ENCODE measurements around the gene IL17B.
A peak's percentile ranks its signal among the peaks of the same experiment; 100 is the strongest.
"Not testable (repeated sequence)": the region's sequence is repeated elsewhere in the genome, so short reads cannot be mapped to it uniquely, and the experiment has no call there.

Gene IL17B

DNA sequence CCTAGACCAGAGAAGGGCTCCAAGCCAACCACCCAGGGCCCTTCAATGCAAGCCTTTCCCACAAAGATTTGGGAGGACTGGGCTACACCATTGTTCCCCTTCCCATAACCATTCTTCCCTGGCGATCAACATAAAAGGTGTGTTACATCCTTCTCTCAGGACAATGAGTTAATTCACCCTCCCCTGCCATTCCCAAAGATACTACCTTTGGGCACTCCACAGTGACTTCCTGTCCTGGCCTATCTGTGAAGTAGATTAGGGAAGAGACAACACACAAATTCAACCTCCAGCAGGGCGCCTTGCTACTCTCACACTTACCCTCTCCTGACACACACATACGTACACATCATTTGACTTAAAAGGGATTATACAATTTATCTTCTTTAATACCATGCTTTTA lies 23.2 kb upstream of the IL17B start:
- DNase-seq (ENCODE audit: low read depth in 2 of 3, low spot score in 2 of 3): no peak

DNA sequence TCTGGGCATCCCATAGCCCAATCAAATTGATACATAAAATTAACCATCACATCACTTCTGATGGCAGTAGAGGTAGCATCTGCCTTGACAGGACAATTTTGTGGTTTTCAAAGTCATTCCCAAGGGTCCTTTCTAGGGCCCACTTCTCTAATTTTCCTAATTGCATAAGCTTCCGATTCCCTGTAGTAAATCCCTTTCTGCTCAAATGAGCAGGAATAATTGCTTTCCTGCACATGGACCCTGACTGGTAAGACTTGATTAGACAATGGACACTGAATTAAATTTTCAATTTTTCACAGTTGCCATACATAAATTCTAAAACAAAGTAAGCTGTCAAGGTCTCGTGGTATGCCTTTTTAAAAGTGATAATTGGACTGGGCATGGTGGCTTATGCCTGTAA lies 22.0 kb upstream of the IL17B start:
- DNase-seq (ENCODE audit: low read depth in 2 of 3, low spot score in 2 of 3): no peak

DNA sequence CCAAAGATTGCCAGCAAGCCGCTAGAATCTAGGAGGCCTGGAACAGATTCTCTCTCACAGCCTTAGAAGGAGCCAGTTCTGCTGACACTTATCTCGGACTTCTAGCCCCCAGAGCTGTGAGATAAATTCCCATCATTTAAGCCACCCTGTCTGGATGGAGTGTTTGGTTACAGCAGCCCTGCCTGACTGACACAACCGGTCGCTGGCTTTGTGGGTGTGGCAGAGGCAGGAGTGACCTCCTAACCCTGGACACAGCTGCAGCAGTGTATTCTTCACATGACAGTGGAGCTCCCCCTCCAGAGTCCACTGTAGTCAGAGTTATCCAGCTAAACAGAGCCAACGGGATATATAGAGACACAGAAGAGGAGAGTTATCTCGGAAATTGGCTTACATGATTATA lies 21.2 kb upstream of the IL17B start:
- DNase-seq (ENCODE audit: low read depth in 2 of 3, low spot score in 2 of 3): no peak

DNA sequence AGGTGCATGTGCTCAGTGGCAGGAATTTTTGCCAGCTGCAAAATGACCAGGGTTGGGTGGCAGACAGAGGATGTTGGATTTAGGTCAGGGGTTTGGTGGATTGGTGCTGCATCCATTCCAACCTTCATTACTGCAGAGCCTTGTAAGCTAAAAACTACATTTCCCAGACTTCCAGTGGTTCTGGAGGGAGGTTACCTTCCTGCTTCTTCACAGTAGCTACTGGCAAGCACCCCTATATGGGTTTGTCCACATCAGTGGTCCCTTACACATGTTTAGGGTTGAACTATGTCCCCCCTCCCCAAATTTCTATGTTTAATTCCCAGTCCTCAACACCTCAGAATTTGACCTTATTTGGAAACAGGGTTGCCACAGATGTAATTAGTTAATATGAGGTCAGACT lies 20.7 kb upstream of the IL17B start:
- no peak for DNase-seq (ENCODE audit: low read depth in 2 of 3, low spot score in 2 of 3)

DNA sequence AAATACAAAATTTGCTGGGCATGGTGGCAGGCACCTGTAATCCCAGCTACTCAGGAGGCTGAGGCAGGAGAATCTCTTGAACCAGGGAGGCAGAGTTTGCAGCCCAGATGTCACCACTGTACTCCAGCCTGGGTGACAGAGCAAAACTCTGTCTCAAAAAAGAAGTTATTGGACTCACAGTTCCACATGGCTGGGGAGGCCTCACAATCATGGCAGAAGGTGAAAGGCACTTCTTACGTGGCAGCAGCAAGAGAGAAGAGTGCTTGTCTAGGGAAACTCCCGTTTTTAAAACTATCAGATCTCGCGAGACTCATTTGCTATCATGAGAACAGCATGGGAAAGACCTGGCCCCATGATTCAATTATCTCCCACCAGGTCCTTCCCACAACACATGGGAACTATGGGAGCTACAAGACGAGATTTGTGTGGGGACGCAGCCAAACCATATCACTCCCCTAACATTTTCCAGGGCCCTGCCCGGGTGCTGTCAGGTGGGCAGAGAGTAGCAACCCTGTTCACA lies 19.7 kb upstream of the IL17B start:
- DNase-seq (ENCODE audit: low read depth in 2 of 3, low spot score in 2 of 3): not testable (repeated sequence)

DNA sequence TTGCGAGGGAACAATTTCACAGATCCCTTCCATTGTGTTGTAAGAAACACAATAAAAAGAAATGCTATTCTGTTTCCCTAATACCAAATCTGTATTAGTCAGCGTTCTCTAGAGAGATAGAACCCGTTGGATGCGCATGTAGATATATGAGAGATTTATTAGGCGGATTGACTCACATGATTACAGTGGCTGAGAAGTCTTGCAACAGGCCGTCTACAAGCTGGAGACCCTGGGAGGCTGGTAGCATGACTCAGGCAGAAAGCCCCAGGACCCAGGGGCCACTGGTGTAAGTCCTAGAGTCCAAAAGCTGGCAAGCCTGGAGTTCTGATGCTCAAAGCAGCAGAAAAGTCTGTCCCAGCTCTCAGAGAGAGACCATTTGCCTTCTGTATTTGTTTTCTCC lies 18.4 kb upstream of the IL17B start:
- no peak for DNase-seq (ENCODE audit: low read depth in 2 of 3, low spot score in 2 of 3)

DNA sequence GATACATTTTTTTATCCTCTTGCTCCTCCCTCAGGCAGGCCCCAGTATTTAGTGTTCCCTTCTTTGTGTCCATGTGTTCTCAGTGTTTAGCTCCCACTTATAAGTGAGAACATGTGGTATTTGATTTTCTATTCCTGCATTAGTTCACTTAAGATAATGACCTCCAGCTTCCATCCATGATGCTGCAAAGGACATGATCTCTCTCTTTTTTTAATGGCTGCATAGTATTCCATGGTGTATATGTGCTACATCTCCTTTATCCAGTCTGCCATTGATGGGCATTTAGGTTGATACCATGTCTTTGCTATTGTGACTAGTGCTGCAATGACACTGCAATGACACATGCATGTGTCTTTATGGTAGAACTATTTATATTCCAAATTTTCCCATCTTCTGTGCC lies 15.9 kb upstream of the IL17B start:
- not testable (repeated sequence) for DNase-seq (ENCODE audit: low read depth in 2 of 3, low spot score in 2 of 3)

DNA sequence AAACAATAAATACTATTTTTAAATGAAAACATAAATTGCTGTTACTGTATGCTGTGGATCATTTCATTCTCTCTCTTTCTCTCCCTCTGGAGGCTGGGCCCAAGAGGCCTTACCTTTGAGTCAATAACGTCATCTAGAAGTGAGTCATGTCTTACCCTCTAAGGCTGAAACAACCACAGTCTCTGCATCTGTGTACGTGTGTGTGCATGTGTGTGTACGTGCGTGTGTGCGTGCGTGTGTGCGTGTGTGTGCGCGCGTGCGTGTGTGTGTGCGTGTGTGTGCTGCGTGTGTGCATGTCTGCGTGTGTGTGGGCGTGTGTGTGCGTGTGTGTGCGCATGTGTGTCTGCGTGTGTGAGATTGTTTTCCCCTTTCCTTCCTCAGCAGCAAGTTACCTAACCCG lies 13.6 kb upstream of the IL17B start:
- DNase-seq (ENCODE audit: low read depth in 2 of 3, low spot score in 2 of 3): no peak

DNA sequence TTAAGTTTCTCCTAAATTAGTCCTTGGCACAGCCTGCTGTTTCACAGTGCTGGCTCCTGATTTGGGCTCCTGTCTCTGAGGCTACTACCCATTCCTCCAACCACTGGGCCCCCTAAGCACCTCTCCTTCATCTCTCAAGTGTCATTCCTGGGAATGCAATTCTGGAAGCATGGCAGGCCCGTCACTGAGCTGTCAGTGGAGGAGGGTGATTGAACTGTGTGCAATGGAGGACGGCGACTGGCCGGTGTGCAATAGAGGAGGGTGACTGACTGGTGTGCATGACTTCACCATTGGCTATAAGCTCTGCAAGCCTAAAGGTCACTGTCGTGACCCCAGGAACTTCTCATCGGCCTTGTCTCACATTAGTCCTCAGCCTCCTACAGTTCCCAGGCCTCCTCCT lies 12.4 kb upstream of the IL17B start:
- no peak for DNase-seq (ENCODE audit: low read depth in 2 of 3, low spot score in 2 of 3)

DNA sequence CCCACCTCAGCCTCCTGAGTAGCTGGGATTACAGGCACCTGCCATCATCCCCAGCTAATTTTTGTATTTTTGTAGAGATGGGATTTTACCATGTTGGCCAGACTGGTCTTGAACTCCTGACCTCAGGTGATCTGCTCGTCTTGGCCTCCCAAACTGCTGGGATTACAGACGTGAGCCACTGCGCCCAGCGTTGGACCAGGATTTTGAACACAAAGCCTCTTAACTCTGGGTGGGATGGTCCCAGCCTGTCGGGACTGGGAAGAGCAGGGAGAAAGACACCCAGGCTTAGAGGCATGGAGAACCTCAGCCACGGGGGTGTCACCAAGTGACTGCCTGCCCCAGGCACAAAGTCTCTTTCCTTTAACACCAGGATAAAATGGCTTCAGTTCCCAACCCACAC lies 12.0 kb upstream of the IL17B start:
- not testable (repeated sequence) for DNase-seq (ENCODE audit: low read depth in 2 of 3, low spot score in 2 of 3)

DNA sequence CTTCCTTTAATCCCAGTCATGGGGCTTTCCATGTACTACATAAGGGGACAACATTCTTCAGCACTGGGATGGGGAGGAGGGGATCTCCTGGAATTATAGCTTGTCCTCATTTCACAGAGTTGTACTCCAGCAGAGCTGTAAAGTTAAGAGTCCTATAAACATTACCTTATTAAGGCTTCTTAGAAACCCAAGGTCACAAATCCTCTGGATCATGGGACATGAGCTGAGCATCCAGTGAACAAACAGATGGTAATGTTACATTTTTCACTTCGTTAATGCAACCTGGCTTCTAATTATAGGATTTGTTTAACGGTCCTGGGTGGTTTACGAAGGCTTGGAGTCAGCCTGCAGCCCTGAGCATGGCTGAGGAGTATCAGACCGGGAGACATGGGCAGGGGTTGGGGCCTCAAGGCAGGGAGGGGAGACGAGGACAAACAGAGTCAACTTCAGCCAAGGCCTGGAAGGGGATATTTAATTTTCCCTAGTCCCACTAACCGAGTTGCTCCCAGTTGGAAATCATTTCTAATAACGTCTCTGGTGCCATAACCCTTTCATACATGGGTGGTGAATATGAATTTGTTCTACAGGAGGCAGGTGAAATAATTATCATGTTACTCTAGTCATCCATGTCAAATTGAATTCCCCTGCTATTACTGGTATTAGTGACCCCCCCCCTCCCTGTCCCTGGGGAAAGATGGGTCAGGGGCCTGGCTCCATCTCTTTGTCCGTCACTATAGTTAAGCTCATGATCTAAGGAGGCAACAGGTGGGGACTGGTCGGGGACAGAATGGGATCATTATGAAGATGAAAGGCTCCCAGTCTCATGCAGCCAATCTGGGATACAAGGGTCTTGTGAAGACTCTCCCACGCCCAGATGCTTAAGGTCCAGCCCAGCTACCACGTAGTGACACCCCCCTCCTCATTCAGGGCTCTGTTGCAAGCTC lies 10.7 kb upstream of the IL17B start:
- DNase-seq (ENCODE audit: low read depth in 2 of 3, low spot score in 2 of 3): no peak

DNA sequence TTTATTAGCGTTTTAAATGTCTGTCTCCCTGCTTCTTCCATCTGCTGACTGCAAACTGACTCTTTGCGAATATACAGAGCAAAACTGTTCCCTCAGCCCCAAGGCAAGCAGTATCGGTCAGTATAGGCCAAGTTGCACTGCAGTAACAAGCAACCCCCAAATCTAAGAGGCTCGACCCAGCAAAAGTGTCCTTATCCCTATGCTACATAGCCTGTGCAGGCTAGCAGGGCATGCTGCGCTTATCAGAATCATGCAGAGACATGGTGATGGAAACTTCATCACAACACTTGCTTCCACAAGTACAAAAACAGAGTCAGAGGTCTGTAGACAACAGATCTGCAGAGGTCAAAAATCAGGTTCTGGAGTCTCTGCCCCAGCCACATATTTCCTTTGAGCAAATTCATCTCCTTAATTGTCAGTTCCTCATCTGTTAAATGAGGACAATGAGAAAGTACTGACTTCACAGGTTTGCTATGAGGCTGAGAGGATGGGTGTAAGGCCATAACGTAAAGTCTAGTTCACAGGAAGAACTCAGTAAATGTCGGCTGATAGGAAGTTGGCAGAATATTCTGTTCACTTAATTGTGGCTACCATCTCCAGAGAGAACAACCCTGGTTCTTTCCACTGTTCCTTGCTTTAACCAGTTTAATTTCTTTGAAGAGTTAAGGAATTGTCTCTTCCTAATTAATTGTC lies 9.6 kb upstream of the IL17B start:
- DNase-seq (ENCODE audit: low read depth in 2 of 3, low spot score in 2 of 3): no peak

DNA sequence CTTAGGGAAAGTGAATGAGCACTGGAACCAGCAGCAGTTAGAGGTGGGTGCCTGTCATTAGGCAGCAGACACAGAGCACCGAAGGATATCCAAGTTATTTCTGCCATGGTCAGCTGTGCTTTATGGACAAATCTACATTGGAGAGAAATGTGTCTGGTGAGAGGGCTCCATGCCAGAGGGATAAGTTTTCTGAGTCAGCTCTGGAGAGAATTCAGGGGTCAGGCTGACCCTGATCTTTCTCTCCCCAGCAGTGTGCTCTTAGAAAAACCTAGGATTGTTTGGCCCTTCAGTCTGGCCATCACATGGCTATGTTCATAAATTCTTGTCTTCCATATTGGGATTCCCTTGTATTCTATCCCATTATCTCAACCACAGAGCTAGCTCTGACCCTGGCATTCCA lies 8.9 kb upstream of the IL17B start:
- no peak for DNase-seq (ENCODE audit: low read depth in 2 of 3, low spot score in 2 of 3)

DNA sequence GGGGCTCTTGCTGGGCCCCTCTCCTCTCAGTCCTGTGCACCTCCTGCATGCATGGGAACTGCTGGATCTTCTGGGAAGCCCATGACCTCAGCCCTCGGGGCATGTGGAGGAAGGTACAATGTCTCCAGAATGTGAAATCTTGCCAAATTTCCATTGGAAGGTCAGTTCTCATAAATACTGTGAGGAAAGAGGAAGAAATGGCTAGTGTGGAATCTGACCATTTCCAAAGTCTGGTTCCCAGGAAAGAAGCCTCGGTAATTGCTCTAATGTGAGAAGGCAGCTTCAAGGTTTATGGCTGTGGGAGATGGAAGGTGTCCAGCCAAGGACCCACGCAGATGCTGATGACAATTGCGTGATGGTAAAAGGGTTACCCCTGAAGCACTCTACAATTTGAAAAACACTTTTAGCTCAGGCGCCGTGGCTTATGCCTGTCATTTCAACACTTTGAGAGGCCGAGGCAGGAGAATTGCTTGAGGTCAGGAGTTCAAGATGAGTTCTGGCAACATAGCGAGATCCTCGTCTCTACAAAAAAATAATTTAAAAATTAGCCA lies 8.1 kb upstream of the IL17B start:
- no peak for DNase-seq (ENCODE audit: low read depth in 2 of 3, low spot score in 2 of 3)

DNA sequence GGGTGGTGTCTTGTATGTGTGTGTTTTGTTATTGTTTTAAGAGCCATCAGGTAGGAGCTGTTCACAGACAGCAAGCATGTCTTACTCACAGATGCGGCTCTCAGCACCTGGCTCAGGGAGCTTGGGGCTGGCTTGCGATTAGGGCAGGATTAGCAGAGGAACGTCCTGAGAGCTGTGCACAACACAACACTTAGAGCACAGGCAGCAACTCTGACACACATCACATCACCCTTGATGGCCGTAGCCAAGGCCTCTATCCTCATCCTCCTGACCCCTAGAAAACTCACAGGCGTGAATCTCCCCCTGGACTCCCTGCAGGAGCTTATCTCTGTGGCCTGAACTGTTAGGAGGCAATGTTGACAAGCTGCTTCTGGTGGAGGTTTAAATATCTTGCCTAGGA lies 7.1 kb upstream of the IL17B start:
- no peak for DNase-seq (ENCODE audit: low read depth in 2 of 3, low spot score in 2 of 3)

DNA sequence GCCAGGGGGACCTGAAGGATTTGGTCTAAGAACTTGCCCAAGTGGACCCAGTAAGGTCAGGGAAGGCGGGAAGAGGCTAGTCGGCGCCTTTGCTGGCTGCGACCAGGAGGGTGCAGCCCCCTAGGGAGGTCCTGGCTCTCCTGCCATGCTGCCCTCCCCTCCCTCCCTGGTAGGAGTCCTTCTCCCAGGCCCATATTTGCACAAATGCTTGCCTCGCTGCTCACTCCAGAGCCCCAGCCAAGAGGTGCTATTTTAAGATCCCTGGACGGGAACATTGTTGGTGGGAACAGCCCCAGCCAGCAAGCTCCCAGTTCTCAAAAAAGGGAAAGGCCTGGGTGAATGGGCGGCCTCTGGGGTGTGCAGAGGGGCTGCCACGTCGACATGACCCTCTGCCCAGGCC lies 4.3 kb upstream of the IL17B start:
- no peak for DNase-seq (ENCODE audit: low read depth in 2 of 3, low spot score in 2 of 3)

DNA sequence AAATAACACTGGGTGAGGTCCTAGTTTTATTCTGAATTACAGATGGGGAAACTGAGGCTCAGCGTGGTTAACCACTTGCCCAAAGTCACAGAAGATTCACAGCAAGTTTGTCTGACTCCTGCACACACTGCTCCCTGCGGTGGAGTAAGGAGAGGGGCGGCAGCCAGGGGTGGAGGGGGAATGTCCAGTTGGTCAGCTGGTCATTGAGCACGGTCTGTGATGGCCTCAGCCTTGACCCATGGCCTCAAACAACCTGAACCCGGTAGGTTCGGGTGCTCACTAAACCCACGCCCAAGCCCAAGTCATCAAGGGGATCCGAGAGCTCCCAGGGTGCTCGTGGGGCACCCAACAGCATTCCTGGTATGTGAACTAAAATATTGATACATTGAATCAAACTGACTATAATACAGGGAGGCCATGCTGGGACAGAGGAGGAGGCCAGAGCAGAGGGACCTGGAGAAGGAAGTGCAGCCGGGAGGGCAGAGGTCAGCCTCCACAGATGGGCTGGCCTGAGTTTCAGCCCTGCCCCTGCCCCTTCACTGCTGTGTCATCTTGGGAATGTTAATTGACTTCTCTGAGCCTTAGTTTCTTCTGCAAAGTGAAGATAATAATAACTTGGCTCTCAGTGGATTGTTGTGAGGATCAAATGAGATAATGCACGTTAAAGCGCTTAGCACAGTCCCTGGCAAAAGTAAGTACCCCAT lies 3.6 kb upstream of the IL17B start:
- DNase-seq (ENCODE audit: low read depth in 2 of 3, low spot score in 2 of 3): no peak

DNA sequence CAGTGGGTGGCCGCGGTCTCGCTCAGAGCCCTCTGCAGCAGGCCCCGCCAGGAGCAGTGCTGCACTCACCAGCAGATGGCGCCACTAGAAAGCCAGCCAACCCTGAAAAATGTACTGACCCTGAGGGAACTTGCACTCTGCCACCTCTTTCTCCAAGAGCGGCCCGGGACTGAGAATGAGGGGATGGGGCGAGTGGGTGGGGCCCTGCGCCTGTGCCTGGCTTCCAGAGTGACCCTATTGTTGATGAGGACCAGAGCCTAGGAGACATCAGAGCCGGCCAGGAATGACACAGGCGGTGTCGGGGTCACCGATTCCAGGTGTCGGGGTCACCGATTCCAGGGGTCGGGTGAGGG lies 2.9 kb upstream of the IL17B start:
- DNase-seq (ENCODE audit: low read depth in 2 of 3, low spot score in 2 of 3): peak; percentile 29 to 72 (median 72)

DNA sequence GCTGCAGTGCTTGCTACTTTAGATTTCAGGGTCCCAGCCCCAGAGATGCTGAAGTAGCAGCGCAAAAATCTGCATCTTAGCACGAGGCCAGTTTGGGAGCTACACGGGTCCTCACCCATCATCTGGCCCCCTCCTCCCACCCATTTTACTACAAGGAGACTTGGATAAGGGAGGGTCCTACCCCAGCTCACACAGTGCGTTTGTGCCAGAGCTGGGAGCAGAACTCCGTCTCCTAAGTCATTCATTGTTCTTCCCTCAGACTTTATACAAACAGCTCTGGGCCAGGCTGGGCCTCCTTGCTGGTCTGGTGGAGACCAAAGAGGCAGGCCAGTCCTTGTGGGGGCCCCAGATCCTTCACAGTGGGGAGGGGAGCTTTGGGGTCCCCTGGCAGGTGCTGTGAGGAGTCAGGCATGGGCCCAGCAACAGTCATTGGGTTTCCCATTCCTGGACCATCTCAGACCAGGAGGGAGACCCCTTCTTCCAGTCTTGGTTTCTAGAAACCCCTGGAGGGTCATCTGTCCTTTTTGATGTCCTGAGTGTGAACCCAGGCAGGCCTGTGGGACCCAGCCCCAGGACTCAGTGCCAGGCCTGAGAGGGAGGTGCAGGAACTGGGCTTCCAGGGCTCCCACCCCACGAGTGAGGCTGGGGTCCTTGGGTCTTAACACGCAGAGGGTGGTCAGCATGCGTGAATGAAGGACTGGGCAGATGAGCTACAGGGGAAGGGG lies 2.3 kb upstream of the IL17B start:
- no peak for DNase-seq (ENCODE audit: low read depth in 2 of 3, low spot score in 2 of 3)

DNA sequence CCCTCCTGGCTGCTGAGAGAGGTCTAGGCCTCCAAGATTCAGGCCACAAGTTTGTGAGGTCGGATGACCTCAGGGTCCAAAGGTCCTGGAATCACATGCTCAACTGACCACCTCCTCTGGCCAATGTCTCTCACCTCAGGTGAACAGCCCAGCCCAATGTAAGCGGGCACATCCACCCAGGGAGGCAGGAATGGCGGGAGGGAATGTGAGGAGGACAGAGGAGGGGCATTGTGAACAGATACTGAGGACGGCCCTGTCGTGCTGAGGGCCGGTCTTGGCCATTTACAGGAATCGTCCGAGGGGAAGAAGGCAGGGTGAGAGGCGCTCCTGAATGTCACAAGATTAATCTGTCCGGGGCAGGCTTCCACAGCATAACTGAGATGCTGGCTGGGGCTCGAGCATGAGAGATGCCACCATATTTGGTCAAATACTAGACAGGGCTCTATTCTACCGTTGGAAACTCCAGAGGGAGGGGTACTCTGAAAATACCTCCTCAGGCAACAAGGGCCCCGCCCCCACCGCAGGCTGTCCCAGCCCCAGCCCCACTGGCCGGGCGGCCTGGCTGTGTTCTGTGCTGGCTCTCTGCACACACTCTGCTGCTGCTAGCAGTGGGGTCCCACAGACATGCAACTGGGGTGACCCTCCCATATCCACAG lies 1.5 kb upstream of the IL17B start:
- no peak for DNase-seq (ENCODE audit: low read depth in 2 of 3, low spot score in 2 of 3)

All from activated CD8-positive, alpha-beta memory T cell treated with anti-CD3 and anti-CD28 coated beads for 48 hours (primary cell).